Measurements from ENCODE around the gene ARHGAP35.
"Not testable (repeated sequence)": the region's sequence is repeated elsewhere in the genome, so short reads cannot be mapped to it uniquely, and the experiment has no call there.

The ARHGAP35 gene

DNA sequence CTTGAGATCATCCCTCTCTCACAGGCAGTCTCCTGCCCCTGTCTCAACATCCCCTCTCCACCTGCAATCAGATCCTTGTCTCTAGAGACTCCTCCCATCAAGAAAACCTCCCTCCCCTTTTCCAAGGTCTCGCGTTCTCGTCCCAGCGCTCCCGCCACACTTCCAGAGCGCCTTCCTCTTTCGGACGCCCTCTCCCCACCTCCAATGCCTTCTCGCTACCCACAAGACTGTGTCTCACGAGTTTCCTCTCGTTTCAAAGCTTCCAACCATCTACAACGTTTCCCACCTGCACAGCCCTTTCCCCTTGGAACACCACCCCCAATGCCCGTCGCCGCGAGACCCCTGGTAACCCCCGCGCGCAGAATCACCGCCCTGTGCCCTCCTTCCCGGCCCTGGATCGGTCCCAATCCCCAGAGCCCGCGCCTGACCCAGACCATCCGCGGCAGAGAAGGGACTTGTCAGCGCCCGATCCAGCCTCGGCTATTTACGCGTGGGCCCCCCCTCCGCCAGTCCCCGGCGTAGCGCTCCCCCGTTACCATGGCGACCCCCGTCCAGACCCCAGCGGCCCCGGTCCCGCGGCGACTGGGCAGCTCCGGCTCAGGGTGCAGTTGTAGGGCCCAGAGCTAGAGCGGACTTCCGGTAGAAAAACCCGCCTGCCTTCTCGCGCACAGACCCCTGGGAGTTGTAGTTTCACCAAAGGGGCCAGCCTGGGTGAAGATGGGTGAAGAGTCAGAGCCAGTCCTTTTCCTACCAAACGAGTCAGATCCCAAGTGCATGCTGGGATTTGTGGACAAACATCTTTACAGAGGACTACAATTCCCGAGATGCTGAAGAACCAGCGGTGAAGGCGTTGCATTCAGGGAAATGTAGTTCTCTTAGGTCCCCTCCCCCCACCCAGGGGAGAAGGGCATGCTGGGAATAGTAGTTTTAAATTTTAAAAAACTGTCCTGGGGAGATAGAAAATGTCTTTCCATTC is 10.3 kb upstream of the ARHGAP35 start, which contains the start of gene AP2S1:
Gene AP2S1 (minus strand): TSS at position 619 of the 976 bp plus-strand sequence. CDS start 80 bp downstream, at position 539.
- DNase-seq (ENCODE audit: low read depth) = peak; percentile 100
- H3K4me3 ChIP-seq (replicated peaks; ENCODE audit: low read depth, low read length) = peak within 1 kb of the TSS; percentile 82
- TF ChIP-seq, protein P1, sequence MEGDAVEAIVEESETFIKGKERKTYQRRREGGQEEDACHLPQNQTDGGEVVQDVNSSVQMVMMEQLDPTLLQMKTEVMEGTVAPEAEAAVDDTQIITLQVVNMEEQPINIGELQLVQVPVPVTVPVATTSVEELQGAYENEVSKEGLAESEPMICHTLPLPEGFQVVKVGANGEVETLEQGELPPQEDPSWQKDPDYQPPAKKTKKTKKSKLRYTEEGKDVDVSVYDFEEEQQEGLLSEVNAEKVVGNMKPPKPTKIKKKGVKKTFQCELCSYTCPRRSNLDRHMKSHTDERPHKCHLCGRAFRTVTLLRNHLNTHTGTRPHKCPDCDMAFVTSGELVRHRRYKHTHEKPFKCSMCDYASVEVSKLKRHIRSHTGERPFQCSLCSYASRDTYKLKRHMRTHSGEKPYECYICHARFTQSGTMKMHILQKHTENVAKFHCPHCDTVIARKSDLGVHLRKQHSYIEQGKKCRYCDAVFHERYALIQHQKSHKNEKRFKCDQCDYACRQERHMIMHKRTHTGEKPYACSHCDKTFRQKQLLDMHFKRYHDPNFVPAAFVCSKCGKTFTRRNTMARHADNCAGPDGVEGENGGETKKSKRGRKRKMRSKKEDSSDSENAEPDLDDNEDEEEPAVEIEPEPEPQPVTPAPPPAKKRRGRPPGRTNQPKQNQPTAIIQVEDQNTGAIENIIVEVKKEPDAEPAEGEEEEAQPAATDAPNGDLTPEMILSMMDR (IDR thresholded peaks at IDR 0.05; ENCODE audit: low read length, missing control alignments) = no peak

DNA sequence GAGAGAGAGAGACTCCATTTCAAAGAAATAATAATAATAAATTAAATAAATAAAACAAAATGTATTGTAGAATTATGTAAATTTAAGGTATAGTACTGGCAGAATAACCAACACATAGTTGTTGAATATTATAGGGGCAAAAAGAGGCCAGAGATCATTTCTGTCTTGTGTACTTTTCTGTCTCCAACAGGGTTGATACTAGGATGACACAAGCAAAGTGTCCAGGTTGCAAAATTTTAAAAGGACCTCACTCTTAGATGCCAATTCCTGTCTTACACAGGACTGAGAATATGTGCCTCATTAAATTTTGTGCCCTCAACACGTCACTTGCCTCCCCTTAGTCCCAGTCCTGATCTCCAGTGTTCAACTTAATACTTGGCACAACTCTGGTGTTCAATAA is 8.0 kb upstream of the ARHGAP35 start:
- H3K4me3 ChIP-seq (replicated peaks; ENCODE audit: low read depth, low read length) = no peak overlapping the region
- DNase-seq (ENCODE audit: low read depth) = no peak
- TF ChIP-seq, protein P1 (IDR thresholded peaks at IDR 0.05; ENCODE audit: low read length, missing control alignments) = no peak

DNA sequence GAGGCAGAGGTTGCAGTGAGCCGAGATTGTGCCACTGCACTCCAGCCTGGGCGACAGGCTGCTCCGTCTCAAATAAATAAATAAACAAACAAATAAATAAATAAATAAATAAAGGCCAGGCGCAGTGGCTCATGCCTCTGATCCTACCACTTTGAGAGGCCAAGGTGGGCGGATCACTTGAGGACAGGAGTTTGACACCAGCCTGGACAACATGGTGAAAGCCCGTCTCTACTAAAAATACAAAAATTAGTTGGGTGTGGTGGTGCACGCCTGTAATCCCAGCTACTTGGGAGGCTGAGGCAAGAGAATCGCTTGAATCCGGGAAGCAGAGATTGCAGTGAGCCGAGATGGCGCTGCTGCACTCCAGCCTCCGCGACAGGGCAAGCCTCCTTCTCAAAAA is 6.1 kb upstream of the ARHGAP35 start:
- not testable (repeated sequence) for DNase-seq (ENCODE audit: low read depth); H3K4me3 ChIP-seq (replicated peaks; ENCODE audit: low read depth, low read length)

DNA sequence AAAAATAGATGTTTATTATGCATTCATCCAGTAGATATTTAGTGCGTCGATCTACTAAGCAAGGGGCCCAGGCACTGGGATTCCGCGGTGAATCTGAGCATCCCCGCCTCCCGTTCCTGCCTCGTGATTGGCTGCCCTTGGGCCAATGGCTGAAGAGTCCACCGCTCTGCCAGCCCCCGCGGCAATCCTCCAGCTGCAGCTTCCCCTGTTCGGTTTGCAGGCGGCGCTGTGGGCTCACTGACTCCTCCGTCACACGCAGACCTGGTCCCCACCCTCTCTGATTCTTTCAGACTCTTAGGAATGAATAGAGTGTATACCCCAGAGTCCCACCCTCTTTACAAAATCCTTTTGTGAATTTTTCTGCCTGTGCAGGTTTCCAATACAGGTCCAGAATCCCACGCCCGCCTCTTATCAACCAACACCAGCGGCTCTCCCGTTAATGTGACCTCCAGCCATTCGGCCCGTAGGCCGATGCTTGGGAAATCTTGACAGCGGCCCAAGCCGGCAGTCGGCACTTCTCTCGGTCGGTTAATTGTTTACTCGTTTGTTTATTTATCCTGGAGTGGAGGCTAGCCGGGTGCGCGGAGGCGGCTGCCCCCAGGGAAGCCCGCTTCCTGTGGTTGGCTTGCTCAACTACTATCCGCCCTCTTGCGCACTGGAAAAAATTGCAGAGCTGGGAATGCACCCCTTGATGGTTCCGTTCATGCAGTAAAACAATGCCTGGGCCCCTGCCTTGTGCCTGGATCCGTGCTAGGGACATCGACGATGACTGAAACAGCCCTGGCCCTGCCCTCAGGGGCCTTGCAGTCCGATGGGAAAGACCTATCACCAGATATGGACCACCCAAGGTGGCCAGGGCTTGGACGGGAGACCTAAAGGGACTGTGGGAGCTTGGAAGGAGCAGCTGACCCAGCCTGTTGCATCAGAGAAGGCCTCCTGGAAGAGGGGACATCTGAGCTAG is 4.5 kb upstream of the ARHGAP35 start:
- TF ChIP-seq, protein P1 (IDR thresholded peaks at IDR 0.05; ENCODE audit: low read length, missing control alignments) = peak; percentile 79
- DNase-seq (ENCODE audit: low read depth) = peak; percentile 97

DNA sequence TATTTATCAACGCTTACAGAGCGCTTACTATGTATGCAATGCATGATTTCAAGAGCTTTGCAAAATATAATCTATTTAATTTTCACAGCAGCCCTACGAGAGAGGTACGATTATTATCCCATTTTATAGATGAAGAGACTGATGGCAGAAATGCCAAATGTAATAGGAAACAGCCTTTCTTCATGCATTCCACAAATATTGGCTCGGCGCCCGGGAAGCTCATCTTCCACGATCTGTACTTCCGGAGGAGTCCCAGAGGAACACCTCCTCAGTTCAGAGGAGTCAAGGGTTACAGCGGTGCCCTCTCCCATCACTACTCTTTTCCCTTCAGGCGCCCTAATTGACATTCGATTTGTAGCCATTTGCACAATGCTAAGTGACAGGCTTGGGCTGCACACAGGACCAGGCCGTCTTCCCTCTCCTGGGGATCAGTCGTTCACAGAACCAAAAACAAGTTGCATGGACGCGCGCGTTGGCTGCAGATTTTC is 1.1 kb upstream of the ARHGAP35 start:
- H3K4me3 ChIP-seq (replicated peaks; ENCODE audit: low read depth, low read length) = peak overlapping the region; percentile 40
- TF ChIP-seq, protein P1 (IDR thresholded peaks at IDR 0.05; ENCODE audit: low read length, missing control alignments) = no peak
- DNase-seq (ENCODE audit: low read depth) = no peak

More for the DNA sequence above, 4.5 kb upstream of the ARHGAP35 start:
- H3K4me3 ChIP-seq (replicated peaks; ENCODE audit: low read depth, low read length) = peak overlapping the region; percentile 47

DNA sequence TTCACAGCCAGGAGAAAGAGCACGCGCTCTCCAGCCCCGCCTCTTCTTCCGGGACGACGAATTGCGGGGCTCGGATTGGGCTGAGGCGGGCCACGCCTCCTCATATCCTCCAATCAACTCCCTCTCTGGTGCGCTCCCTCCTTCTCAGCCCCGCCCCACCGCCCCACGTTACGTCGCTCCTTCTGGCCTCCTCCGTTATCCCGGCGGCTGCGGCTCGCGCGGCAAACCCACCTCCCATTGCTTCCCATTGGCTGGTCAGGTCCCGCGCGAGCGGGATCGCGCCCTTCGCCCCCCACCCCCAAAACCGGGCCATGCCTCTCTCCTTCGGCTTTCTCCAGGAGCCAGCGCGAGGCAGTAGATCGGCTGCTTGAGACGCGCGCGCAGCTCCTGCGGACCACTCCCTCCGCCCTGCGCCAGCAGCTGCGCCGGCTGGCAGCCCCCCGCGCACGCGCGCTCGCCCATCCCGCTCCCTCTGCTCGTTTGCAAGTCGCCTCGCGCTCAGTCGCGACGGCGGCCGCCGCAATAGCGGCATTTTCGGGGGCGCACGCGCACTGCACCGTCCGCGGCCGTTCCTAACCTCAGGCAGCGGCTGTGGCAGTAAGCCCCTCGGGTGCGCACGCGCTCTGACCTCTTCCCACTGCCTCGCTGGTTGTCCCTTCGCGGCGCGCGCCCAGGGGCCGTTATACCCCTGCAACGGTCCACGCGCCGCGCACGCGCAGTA is 512 bp upstream of the ARHGAP35 start:
- peak overlapping the region; percentile 83 for H3K4me3 ChIP-seq (replicated peaks; ENCODE audit: low read depth, low read length)
- DNase-seq (ENCODE audit: low read depth) = peak; percentile 99
- TF ChIP-seq, protein P1 (IDR thresholded peaks at IDR 0.05; ENCODE audit: low read length, missing control alignments) = no peak
